Ascending aorta (tissue), 2 donors: Measurements from ENCODE around the gene STAT2. TPM values are rescaled to one million over a fixed set of nuclear protein-coding genes. Genes with fewer than 3 reads are reported as not detected.
"Not testable (repeated sequence)": the region's sequence is repeated elsewhere in the genome, so short reads cannot be mapped to it uniquely, and the experiment has no call there.

Source experiments
- DNase-seq, 2 donors: peaks; one replicate each; pipeline ENCODE4 v3.0.0-alpha.2; 2019; ENCODE audit warnings: low spot score in 2 of 2
- H3K27ac ChIP-seq, 2 donors: fragments of 200-600 bp; sonication (generic); one replicate each; pipeline ENCODE4 v1.5.1; 2016 to 2017; ENCODE audit warnings: mild to moderate bottlenecking in 1 of 2
- H3K27me3 ChIP-seq: fragments of 200-600 bp; sonication (generic); one replicate; pipeline ENCODE4 v1.5.1; 2017
- H3K36me3 ChIP-seq, 2 donors: fragments of 200-600 bp; sonication (generic); one replicate each; pipeline ENCODE4 v1.5.1; 2016
- H3K4me1 ChIP-seq, 2 donors: fragments of 200-600 bp; sonication (generic); one replicate each; pipeline ENCODE4 v1.5.1; 2016 to 2017; ENCODE audit warnings: mild to moderate bottlenecking in 1 of 2
- H3K4me3 ChIP-seq, 2 donors: fragments of 200-600 bp; sonication (generic); one replicate each; pipeline ENCODE4 v1.5.1; 2016 to 2017; ENCODE audit warnings: mild to moderate bottlenecking in 1 of 2
- H3K9me3 ChIP-seq, 2 donors: fragments of 200-600 bp; sonication (generic); one replicate each; pipeline ENCODE4 v1.5.1; 2016
- intact Hi-C: fragments of 100-400 bp; cut with DNase I; formaldehyde crosslinking; loops from one replicate; pipeline ENCODE4 v1.15.1; 2023
- total RNA-seq: library from RNA; depleted of rRNA; stranded (reverse); fragments of >200 nt; gene quantifications from one replicate; pipeline ENCODE4 v1.1.0, GENCODE V29; 2016
- TF ChIP-seq, protein P1 (sequence below), 3 experiments: fragments of 200-600 bp in 2 of 3; fragments of 450-650 bp in 1 of 3; sonication (generic) in 2 of 3; IDR thresholded peaks; one replicate each; pipeline ENCODE4 v1.5.1; 2016 to 2019; ENCODE audit warnings: antibody characterized with exemption in 3 of 3, mild to moderate bottlenecking in 1 of 3, moderate library complexity in 1 of 3

The STAT2 gene
- total RNA-seq, 1 donor from 2014 or later, result 246 TPM

- Histone ChIP-seq H3K36me3 (peaks cover 5 to 22% of the 10 kb centered on the region in 2 donors), H3K27ac (no peak within 1 kb of the TSS), H3K9me3 (no peaks in the 10 kb centered on the region), H3K27me3 (no peaks in the 10 kb centered on the region), H3K4me1 (peaks cover 0 to 3% of the 10 kb centered on the region in 2 donors), H3K4me3 (no peak within 1 kb of the TSS)
- DNase-seq, result no peak
- intact Hi-C loops, result no loop called here
- TF ChIP-seq, protein P1, sequence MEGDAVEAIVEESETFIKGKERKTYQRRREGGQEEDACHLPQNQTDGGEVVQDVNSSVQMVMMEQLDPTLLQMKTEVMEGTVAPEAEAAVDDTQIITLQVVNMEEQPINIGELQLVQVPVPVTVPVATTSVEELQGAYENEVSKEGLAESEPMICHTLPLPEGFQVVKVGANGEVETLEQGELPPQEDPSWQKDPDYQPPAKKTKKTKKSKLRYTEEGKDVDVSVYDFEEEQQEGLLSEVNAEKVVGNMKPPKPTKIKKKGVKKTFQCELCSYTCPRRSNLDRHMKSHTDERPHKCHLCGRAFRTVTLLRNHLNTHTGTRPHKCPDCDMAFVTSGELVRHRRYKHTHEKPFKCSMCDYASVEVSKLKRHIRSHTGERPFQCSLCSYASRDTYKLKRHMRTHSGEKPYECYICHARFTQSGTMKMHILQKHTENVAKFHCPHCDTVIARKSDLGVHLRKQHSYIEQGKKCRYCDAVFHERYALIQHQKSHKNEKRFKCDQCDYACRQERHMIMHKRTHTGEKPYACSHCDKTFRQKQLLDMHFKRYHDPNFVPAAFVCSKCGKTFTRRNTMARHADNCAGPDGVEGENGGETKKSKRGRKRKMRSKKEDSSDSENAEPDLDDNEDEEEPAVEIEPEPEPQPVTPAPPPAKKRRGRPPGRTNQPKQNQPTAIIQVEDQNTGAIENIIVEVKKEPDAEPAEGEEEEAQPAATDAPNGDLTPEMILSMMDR (IDR thresholded peaks at IDR 0.05), result no peak
Measured at GRCh38 chr12:56338308-56339157, 21.4 kb downstream of the STAT2 start, which contains the start of gene IL23A. Gene IL23A (plus strand): TSS chr12:56338884. CDS start chr12:56339045, 161 bp downstream.

- Histone ChIP-seq H3K36me3 (peaks cover 0 to 14% of the 10 kb centered on the region in 2 donors), H3K4me1 (peaks cover 2 to 6% of the 10 kb centered on the region in 2 donors), H3K4me3 (no peak overlapping the region), H3K9me3 (no peaks in the 10 kb centered on the region), H3K27ac (no peak overlapping the region), H3K27me3 (no peaks in the 10 kb centered on the region)
- DNase-seq, result no peak
- intact Hi-C loops, result no loop called here
- TF ChIP-seq, protein P1 (IDR thresholded peaks at IDR 0.05), result no peak
Measured at GRCh38 chr12:56337753-56338251, 22.1 kb downstream of the STAT2 start.

GRCh38 chr12:56336361-56337167 is 23.3 kb downstream of the STAT2 start:
- peaks cover 3 to 6% of the 10 kb centered on the region in 2 donors for H3K4me1 ChIP-seq
- no peak for DNase-seq
- no peak overlapping the region for H3K4me3 ChIP-seq
- H3K36me3 ChIP-seq, result peaks cover 0 to 4% of the 10 kb centered on the region in 2 donors
- intact Hi-C loops, result no loop called here
- H3K9me3 ChIP-seq, result no peaks in the 10 kb centered on the region
- no peaks in the 10 kb centered on the region for H3K27me3 ChIP-seq
- no peak overlapping the region for H3K27ac ChIP-seq
- TF ChIP-seq, protein P1 (IDR thresholded peaks at IDR 0.05), result no peak

DNA sequence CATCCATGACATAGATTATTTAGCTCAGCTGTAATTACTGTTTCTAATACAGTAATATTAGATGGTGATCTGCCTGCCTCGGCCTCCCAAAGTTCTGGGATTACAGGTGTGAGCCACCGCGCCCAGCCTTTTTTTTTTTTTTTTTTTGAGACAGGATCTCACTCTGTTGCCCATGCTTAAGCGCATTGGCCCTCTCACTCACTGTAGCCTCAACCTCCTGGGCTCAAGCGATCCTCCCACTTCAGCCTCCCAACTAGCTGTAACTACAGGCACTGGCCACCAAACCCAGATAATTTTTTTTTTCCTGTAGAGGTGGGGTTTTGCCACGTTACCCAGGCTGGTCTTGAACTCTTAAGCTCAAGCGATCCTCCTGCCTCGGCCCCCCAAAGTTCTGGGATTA is 24.4 kb downstream of the STAT2 start:
- H3K4me1 ChIP-seq, H3K27me3 ChIP-seq, intact Hi-C loops, H3K4me3 ChIP-seq, DNase-seq, H3K36me3 ChIP-seq, H3K9me3 ChIP-seq, H3K27ac ChIP-seq: not testable (repeated sequence)

GRCh38 chr12:56334490-56334793 is 25.5 kb downstream of the STAT2 start:
- intact Hi-C loops, result loop anchor here (1.0 kb wide), 1 partner anchor 26 kb away; the partner anchor contains the start of gene STAT2
- TF ChIP-seq, protein P1 (IDR thresholded peaks at IDR 0.05), result no peak
- no peak for DNase-seq
- peak overlapping the region; percentile 62 to 67 for H3K4me3 ChIP-seq
- no peaks in the 10 kb centered on the region for H3K27me3 ChIP-seq
- H3K9me3 ChIP-seq, result no peaks in the 10 kb centered on the region
- H3K4me1 ChIP-seq, result peaks cover 3 to 6% of the 10 kb centered on the region in 2 donors
- H3K27ac ChIP-seq, result peak overlapping the region; percentile 94 to 99
- H3K36me3 ChIP-seq, result no peaks in the 10 kb centered on the region
